SK-N-SH (cell line): ENCODE data around the gene ABR. TPM values are rescaled to one million over a fixed set of nuclear protein-coding genes. Genes with fewer than 3 reads are reported as not detected.

Experiments used
- CTCF ChIA-PET: fragments of 300-600, 350-600 bp; formaldehyde crosslinking; extraction: SDS; loops from one replicate; lab custom pipeline; 2021; lab: Yijun Ruan, JAX
- POLR2A ChIA-PET: fragments of 350-600 bp; sonication (Branson Sonifier 250); formaldehyde crosslinking; extraction: SDS; loops from one replicate; lab custom pipeline; 2020; ENCODE audit warnings: antibody characterized with exemption, inconsistent platforms; lab: Yijun Ruan, JAX
- DNase-seq: peaks from one replicate; pipeline ENCODE4 v3.0.0; 2012
- H2AFZ ChIP-seq: fragments of 200-600 bp; sonication (generic); 2 replicates; pipeline ENCODE4 v1.8.1; 2016; ENCODE audit warnings: antibody characterized with exemption, mild to moderate bottlenecking, low read depth
- H3F3A ChIP-seq: fragments of 200-600 bp; sonication (generic); replicated peaks from 2 replicates; pipeline ENCODE3; 2016; ENCODE audit warnings: antibody characterized with exemption, mild to moderate bottlenecking; ENCODE audit not compliant: insufficient read depth
- H3K27ac ChIP-seq, 2 experiments: fragments of 200-500 bp in 1 of 2; fragments of 200-600 bp in 1 of 2; sonication (Bioruptor generic) in 1 of 2; sonication (generic), shearing (Covaris generic) in 1 of 2; 2 replicates each; pipeline versions ENCODE4 v1.5.1 to v1.6.1; 2014 to 2016; ENCODE audit warnings: low read depth in 2 of 2, inconsistent platforms in 1 of 2, low read length in 1 of 2, mild to moderate bottlenecking in 1 of 2, mixed read lengths in 1 of 2
- H3K27me3 ChIP-seq: fragments of 200-600 bp; sonication (generic), shearing (Covaris generic); 2 replicates; pipeline ENCODE4 v1.6.1; 2016; ENCODE audit warnings: mixed run types; ENCODE audit not compliant: insufficient read depth
- H3K36me3 ChIP-seq, 2 experiments: fragments of 200-500 bp in 1 of 2; fragments of 200-600 bp in 1 of 2; sonication (Bioruptor generic) in 1 of 2; sonication (generic) in 1 of 2; replicated peaks in 1 of 2; 2 replicates each; pipeline versions ENCODE3 to v1.5.1; 2014 to 2016; ENCODE audit warnings: low read length in 1 of 2, mild to moderate bottlenecking in 1 of 2; ENCODE audit not compliant: insufficient read depth in 2 of 2, control insufficient read depth in 1 of 2
- H3K4me1 ChIP-seq, 2 experiments: fragments of 200-500 bp in 1 of 2; fragments of 200-600 bp in 1 of 2; sonication (Bioruptor generic) in 1 of 2; sonication (generic), shearing (Covaris generic) in 1 of 2; 2 replicates each; pipeline versions ENCODE4 v1.5.1 to v1.6.1; 2014 to 2016; ENCODE audit warnings: low read depth in 1 of 2, low read length in 1 of 2, mixed run types in 1 of 2; ENCODE audit not compliant: insufficient read depth in 2 of 2, control insufficient read depth in 1 of 2
- H3K4me2 ChIP-seq: fragments of 200-600 bp; sonication (generic), shearing (Covaris generic); 2 replicates; pipeline ENCODE4 v1.6.1; 2017; ENCODE audit warnings: mixed run types
- H3K4me3 ChIP-seq, 2 experiments: fragments of 200-500 bp in 1 of 2; fragments of 200-600 bp in 1 of 2; sonication (Bioruptor generic) in 1 of 2; sonication (generic), shearing (Covaris generic) in 1 of 2; 2 replicates each; pipeline versions ENCODE4 v1.5.1 to v1.8.1; 2014 to 2016; ENCODE audit warnings: low read depth in 2 of 2, inconsistent platforms in 1 of 2, low read length in 1 of 2, mild to moderate bottlenecking in 1 of 2, mixed read lengths in 1 of 2, moderate library complexity in 1 of 2
- H3K79me2 ChIP-seq: fragments of 200-600 bp; sonication (generic); 2 replicates; pipeline ENCODE4 v1.8.1; 2017; ENCODE audit warnings: mild to moderate bottlenecking; ENCODE audit not compliant: insufficient read depth
- H3K9ac ChIP-seq: fragments of 200-600 bp; sonication (generic); 2 replicates; pipeline ENCODE4 v1.6.1; 2017; ENCODE audit warnings: mixed run types
- H3K9me2 ChIP-seq: fragments of 200-600 bp; sonication (generic); 2 replicates; pipeline ENCODE4 v1.6.1; 2017; ENCODE audit warnings: mixed run types
- H3K9me3 ChIP-seq: fragments of 200-600 bp; sonication (generic); 2 replicates; pipeline ENCODE4 v1.6.1; 2017; ENCODE audit warnings: mixed run types, mild to moderate bottlenecking, moderate library complexity
- H4K20me1 ChIP-seq: fragments of 200-600 bp; sonication (generic); 2 replicates; pipeline ENCODE4 v1.6.1; 2017; ENCODE audit warnings: mild to moderate bottlenecking, mixed run types; ENCODE audit not compliant: insufficient read depth
- CHD2 ChIP-seq: fragments of 150-350 bp; IDR thresholded peaks from 2 replicates; pipeline ENCODE4 v1.6.1; 2018; ENCODE audit warnings: low read length; ENCODE audit not compliant: partially characterized antibody
- ELF1 ChIP-seq: IDR thresholded peaks from 2 replicates; pipeline ENCODE4 v1.4.0; 2012
- EP300 ChIP-seq, 2 experiments: IDR thresholded peaks; 2 replicates each; pipeline versions ENCODE4 v1.4.0 to v1.6.1; 2012; ENCODE audit warnings: borderline replicate concordance in 1 of 2, low read depth in 1 of 2, low read length in 1 of 2
- FOSL2 ChIP-seq: IDR thresholded peaks from 2 replicates; pipeline ENCODE4 v1.4.0; 2012; ENCODE audit warnings: low read depth, mild to moderate bottlenecking, moderate library complexity, borderline replicate concordance
- GABPA ChIP-seq: IDR thresholded peaks from 2 replicates; pipeline ENCODE4 v1.4.0; 2012; ENCODE audit warnings: low read depth, mild to moderate bottlenecking
- GATA2 ChIP-seq: sonication (generic); formaldehyde crosslinking; IDR thresholded peaks from 2 replicates; pipeline ENCODE4 v1.5.0; 2020; ENCODE audit warnings: mild to moderate bottlenecking, missing genetic modification reagents
- MEF2A ChIP-seq: IDR thresholded peaks from 2 replicates; pipeline ENCODE4 v1.4.0; 2012; ENCODE audit warnings: low read depth, borderline replicate concordance
- MXI1 ChIP-seq: IDR thresholded peaks from 2 replicates; pipeline ENCODE4 v1.6.1; 2012; ENCODE audit warnings: mild to moderate bottlenecking, low read depth, low read length, improper control_type of control experiment
- NFIC ChIP-seq: IDR thresholded peaks from 2 replicates; pipeline ENCODE4 v1.4.0; 2012; ENCODE audit warnings: borderline replicate concordance
- NRF1 ChIP-seq: IDR thresholded peaks from 2 replicates; pipeline ENCODE4 v1.6.1; 2012; ENCODE audit warnings: low read depth, mild to moderate bottlenecking, low read length
- RCOR1 ChIP-seq: fragments of 150-350 bp; IDR thresholded peaks from 2 replicates; pipeline ENCODE4 v1.6.1; 2017; ENCODE audit warnings: antibody characterized with exemption, low read length
- RFX5 ChIP-seq: IDR thresholded peaks from 2 replicates; pipeline ENCODE4 v1.6.1; 2012; ENCODE audit warnings: mild to moderate bottlenecking, improper control_type of control experiment, low read length
- RXRA ChIP-seq: IDR thresholded peaks from 2 replicates; pipeline ENCODE4 v1.4.0; 2012; ENCODE audit warnings: low read depth, mild to moderate bottlenecking, borderline replicate concordance
- SMC3 ChIP-seq: IDR thresholded peaks from 2 replicates; pipeline ENCODE4 v1.6.1; 2012; ENCODE audit warnings: low read depth, low read length, improper control_type of control experiment
- TCF12 ChIP-seq: IDR thresholded peaks from 2 replicates; pipeline ENCODE4 v1.4.0; 2012
- USF2 ChIP-seq: fragments of 150-350 bp; IDR thresholded peaks from 2 replicates; pipeline ENCODE4 v1.6.1; 2017; ENCODE audit warnings: antibody characterized with exemption, low read length, low read depth, borderline replicate concordance
- WGBS: methylation state at CpG from one replicate; pipeline ENCODE4 v1.1.6; 2017; ENCODE audit warnings: low lambda C conversion rate; 5-methylcytosine and 5-hydroxymethylcytosine counted together
- polyA plus RNA-seq, 3 experiments: library from polyadenylated mRNA; depleted of rRNA; stranded (reverse); fragments of >200 nt; gene quantifications; 2 replicates each; pipeline ENCODE4 v1.2.3, GENCODE V29; 2012
- TF ChIP-seq, protein P1 (sequence below): IDR thresholded peaks from 2 replicates; pipeline ENCODE4 v1.4.0; 2012; ENCODE audit warnings: low read depth
- TF ChIP-seq, protein P2 (sequence below): IDR thresholded peaks from 2 replicates; pipeline ENCODE4 v1.6.1; 2012; ENCODE audit warnings: mild to moderate bottlenecking, low read depth, low read length, moderate library complexity
- TF ChIP-seq, protein P3 (sequence below): fragments of 150-350 bp; IDR thresholded peaks from 2 replicates; pipeline ENCODE4 v1.6.1; 2016; ENCODE audit warnings: mild to moderate bottlenecking, low read depth, low read length

Gene ABR
- polyA plus RNA-seq, 1 of the 3 experiments (the other 2 are of a cell fraction): 117 TPM

GRCh38 chr17:1150863-1151600 lies 28.7 kb downstream of the ABR start (continued):
- TF ChIP-seq, protein P1, sequence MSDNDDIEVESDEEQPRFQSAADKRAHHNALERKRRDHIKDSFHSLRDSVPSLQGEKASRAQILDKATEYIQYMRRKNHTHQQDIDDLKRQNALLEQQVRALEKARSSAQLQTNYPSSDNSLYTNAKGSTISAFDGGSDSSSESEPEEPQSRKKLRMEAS: no peak
- TF ChIP-seq RXRA: no peak
- TF ChIP-seq, protein P2, sequence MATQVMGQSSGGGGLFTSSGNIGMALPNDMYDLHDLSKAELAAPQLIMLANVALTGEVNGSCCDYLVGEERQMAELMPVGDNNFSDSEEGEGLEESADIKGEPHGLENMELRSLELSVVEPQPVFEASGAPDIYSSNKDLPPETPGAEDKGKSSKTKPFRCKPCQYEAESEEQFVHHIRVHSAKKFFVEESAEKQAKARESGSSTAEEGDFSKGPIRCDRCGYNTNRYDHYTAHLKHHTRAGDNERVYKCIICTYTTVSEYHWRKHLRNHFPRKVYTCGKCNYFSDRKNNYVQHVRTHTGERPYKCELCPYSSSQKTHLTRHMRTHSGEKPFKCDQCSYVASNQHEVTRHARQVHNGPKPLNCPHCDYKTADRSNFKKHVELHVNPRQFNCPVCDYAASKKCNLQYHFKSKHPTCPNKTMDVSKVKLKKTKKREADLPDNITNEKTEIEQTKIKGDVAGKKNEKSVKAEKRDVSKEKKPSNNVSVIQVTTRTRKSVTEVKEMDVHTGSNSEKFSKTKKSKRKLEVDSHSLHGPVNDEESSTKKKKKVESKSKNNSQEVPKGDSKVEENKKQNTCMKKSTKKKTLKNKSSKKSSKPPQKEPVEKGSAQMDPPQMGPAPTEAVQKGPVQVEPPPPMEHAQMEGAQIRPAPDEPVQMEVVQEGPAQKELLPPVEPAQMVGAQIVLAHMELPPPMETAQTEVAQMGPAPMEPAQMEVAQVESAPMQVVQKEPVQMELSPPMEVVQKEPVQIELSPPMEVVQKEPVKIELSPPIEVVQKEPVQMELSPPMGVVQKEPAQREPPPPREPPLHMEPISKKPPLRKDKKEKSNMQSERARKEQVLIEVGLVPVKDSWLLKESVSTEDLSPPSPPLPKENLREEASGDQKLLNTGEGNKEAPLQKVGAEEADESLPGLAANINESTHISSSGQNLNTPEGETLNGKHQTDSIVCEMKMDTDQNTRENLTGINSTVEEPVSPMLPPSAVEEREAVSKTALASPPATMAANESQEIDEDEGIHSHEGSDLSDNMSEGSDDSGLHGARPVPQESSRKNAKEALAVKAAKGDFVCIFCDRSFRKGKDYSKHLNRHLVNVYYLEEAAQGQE: no peak

- Histone ChIP-seq H2AFZ (no peak overlapping the region), H3K9me2 (no peaks in the 10 kb centered on the region), H3K9ac (no peak overlapping the region), H3K27ac (no peak overlapping the region), H3K9me3 (no peaks in the 10 kb centered on the region), H3K27me3 (no peaks in the 10 kb centered on the region), H3K79me2 (no peaks in the 10 kb centered on the region), H3K4me1 (peaks cover 0 to 13% of the 10 kb centered on the region in 2 experiments; a peak in 1 of 4 replicates), H3F3A (no peaks in the 10 kb centered on the region), H4K20me1 (no peaks in the 10 kb centered on the region), H3K36me3 (no peaks in the 10 kb centered on the region), H3K4me3 (no peak overlapping the region), H3K4me2 (no peak overlapping the region)
- ChIA-PET POLR2A (no interaction called here), CTCF (interaction anchor here (0.9 to 7.3 kb wide), 2 partner anchors 27 to 39 kb away, joined by 3 to 71 read pairs; no protein-coding TSS in a partner anchor)
- TF ChIP-seq GATA2: no peak
- no peak for TF ChIP-seq NRF1
- no peak for TF ChIP-seq GABPA
- TF ChIP-seq USF2: no peak
- no peak for TF ChIP-seq RCOR1
- TF ChIP-seq MXI1: no peak
- TF ChIP-seq EP300 (IDR thresholded peaks at IDR 0.05; ENCODE audit: borderline replicate concordance in 1 of 2, low read depth in 1 of 2, low read length in 1 of 2): no peak
- TF ChIP-seq NFIC: no peak
- TF ChIP-seq FOSL2: no peak
- TF ChIP-seq, protein P3, sequence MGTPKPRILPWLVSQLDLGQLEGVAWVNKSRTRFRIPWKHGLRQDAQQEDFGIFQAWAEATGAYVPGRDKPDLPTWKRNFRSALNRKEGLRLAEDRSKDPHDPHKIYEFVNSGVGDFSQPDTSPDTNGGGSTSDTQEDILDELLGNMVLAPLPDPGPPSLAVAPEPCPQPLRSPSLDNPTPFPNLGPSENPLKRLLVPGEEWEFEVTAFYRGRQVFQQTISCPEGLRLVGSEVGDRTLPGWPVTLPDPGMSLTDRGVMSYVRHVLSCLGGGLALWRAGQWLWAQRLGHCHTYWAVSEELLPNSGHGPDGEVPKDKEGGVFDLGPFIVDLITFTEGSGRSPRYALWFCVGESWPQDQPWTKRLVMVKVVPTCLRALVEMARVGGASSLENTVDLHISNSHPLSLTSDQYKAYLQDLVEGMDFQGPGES: no peak
- TF ChIP-seq CHD2: no peak
- no peak for TF ChIP-seq MEF2A
- no peak for TF ChIP-seq SMC3
- no peak for TF ChIP-seq RXRA
- TF ChIP-seq, protein P1: no peak
- TF ChIP-seq ELF1: no peak
- no peak for TF ChIP-seq RFX5
- no peak for TF ChIP-seq TCF12
- TF ChIP-seq, protein P2: no peak
- 85% methylated on average over 13 of the region's 13 CpGs for WGBS
- no peak for DNase-seq
These were observed 29.9 kb downstream of the ABR start for GRCh38 chr17:1149869-1150268.
